SK-N-MC (cell line): ENCODE results near the gene SDCBP2.

Experiments used
- DNase-seq: peaks from one replicate; pipeline ENCODE4 v3.0.0-alpha.2; 2011; ENCODE audit warnings: low read depth, low spot score
- H3K27ac ChIP-seq: fragments of 200-600 bp; sonication (generic); 2 replicates; pipeline ENCODE4 v1.5.1; 2016; ENCODE audit warnings: mixed run types
- H3K36me3 ChIP-seq: fragments of 200-600 bp; sonication (generic); 2 replicates; pipeline ENCODE4 v1.6.1; 2017; ENCODE audit warnings: antibody characterized with exemption, low read length, mixed read lengths; ENCODE audit not compliant: insufficient read depth
- H3K4me3 ChIP-seq: fragments of 200-600 bp; sonication (generic); 2 replicates; pipeline ENCODE4 v1.5.1; 2016
- H3K9ac ChIP-seq: fragments of 200-600 bp; sonication (generic); 2 replicates; pipeline ENCODE4 v1.8.0; 2017; ENCODE audit warnings: mixed run types, mixed read lengths; ENCODE audit not compliant: insufficient read length
- H3K9me3 ChIP-seq: fragments of 200-600 bp; sonication (generic); 2 replicates; pipeline ENCODE4 v1.6.1; 2017; ENCODE audit warnings: low read depth, mild to moderate bottlenecking, antibody characterized with exemption, low read length, moderate library complexity, mixed read lengths
- EZH2 ChIP-seq: fragments of 200-600 bp; sonication (generic); IDR thresholded peaks from one replicate; pipeline ENCODE4 v1.6.1; 2017; ENCODE audit warnings: antibody characterized with exemption
- FOXP2 ChIP-seq: optimal IDR thresholded peaks from 2 replicates; pipeline ENCODE3; 2011; ENCODE audit warnings: mild to moderate bottlenecking, moderate library complexity; ENCODE audit not compliant: insufficient read depth; ENCODE audit errors: extremely low read length, control extremely low read depth
- POLR2AphosphoS5 ChIP-seq: IDR thresholded peaks from 2 replicates; pipeline ENCODE4 v1.6.1; 2012; ENCODE audit warnings: mild to moderate bottlenecking, low read depth, low read length, borderline replicate concordance

Gene SDCBP2

DNA sequence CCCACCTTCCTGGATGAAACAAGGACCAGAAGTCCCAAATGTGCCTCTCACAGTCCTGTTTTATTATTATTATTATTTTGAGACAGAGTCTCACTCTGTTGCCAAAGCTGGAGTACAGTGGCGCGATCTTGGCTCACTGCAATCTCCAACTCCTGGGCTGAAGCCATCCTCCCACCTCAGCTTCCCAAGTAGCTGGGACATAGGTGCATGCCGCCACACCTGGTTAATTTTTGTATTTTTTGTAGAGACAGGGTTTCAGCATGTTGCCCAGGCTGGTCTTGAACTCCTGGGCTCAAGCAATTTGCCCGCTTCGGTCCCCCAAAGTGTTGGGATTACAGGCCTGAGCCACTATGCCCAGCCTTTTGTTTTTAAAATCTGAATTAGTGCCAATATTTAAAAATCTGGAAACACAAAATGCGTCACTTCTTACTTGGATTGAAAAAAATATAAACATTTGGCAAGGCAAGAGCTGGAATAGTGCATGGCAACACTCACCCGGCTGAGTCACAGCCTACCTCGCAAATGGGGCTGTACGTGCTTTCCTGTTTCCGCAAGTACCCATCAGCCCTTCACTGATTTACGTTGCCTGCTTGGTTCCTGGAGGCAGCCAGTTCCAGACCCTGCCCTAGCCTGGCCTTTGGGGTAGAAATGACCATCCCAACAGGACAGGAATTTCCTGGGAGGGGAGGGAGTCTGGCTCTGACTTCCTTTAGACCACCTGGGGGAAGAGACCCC lies 6.3 kb downstream of the SDCBP2 start:
- TF ChIP-seq EZH2 (no peak), POLR2AphosphoS5 (no peak), FOXP2 (no peak)
- no peak overlapping the region for H3K9ac ChIP-seq
- H3K36me3 ChIP-seq: no peaks in the 10 kb centered on the region
- no peaks in the 10 kb centered on the region for H3K9me3 ChIP-seq
- no peak for DNase-seq
- no peak overlapping the region for H3K4me3 ChIP-seq
- H3K27ac ChIP-seq: no peak overlapping the region

DNA sequence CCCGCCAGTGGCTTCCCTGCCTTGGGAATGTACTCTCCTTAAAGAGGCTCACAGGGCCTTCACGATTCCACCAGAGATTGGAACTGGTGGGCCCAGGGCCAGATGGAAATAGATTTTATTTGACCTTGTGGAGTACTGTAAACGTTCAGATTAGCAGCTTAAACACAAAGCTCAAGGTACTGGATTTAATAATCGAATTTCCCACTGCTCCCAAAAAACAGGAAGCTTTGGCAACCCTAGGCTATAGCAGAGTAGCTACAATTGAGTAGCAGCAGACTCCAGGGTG lies 7.3 kb downstream of the SDCBP2 start:
- Histone ChIP-seq H3K9me3 (no peaks in the 10 kb centered on the region), H3K4me3 (no peak overlapping the region), H3K9ac (no peak overlapping the region), H3K36me3 (no peaks in the 10 kb centered on the region), H3K27ac (no peak overlapping the region)
- no peak for DNase-seq
- no peak for TF ChIP-seq FOXP2
- no peak for TF ChIP-seq POLR2AphosphoS5
- TF ChIP-seq EZH2: no peak

DNA sequence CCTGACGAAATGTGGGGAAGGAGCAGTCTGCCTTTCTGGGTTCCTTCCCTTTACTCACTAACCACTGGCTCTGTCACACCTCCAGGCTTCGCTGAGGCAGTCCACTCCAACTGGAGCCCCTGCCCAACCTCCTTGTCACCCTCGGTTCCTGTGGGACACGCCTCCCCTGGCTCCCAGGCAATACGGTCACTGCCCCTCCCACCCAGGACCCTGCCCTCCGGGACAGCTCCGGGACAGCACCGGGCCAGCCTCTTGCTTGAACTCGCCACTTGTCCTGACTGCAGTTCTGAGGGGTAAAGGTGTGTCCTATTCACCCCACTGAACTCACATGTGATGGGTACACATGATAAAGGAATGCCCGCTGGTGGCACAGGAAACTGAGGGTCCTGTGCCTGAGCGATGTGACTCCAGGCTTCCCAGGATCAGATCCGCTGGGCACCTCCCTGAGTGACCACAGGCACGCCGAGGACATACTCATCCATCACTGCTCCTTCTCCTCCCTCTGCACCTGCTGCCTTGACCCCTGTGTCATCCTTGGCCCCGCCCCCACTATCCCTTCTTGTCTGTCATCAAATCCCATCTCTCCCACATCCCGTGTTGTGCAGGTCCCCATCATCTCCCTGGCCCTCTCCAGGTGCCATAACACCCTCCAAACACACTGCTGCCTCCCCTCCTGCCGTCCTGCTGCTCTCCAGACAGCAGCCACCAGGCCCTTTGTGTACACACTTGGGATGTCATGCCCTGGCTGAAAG lies 7.9 kb downstream of the SDCBP2 start:
- Histone ChIP-seq H3K36me3 (no peaks in the 10 kb centered on the region), H3K9me3 (no peaks in the 10 kb centered on the region), H3K9ac (no peak overlapping the region), H3K27ac (no peak overlapping the region), H3K4me3 (no peak overlapping the region)
- TF ChIP-seq FOXP2 (no peak), POLR2AphosphoS5 (no peak), EZH2 (no peak)
- no peak for DNase-seq

DNA sequence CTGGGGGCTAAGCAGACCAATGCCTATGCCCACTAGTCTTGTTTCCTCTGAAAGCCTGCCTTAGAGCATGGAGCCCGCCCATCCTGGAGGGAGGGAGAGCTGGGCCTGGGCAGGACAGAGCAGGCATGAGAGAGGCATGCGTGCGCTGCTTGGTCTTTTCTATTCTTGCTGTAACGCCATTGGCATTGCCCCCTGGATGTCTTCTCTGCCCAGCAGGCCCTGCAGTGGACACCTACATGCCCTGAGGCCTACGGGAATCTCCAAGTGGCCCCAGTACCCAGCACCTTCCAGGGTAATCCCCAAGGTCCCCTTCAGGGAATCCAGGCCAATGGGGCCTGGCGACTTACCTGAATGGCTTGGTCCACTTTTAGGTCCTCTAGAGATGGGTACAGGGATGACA lies 8.9 kb downstream of the SDCBP2 start:
- H3K4me3 ChIP-seq: no peak overlapping the region
- H3K36me3 ChIP-seq: no peaks in the 10 kb centered on the region
- TF ChIP-seq EZH2 (no peak), FOXP2 (no peak), POLR2AphosphoS5 (no peak)
- no peak overlapping the region for H3K27ac ChIP-seq
- DNase-seq: no peak
- no peaks in the 10 kb centered on the region for H3K9me3 ChIP-seq
- no peak overlapping the region for H3K9ac ChIP-seq

DNA sequence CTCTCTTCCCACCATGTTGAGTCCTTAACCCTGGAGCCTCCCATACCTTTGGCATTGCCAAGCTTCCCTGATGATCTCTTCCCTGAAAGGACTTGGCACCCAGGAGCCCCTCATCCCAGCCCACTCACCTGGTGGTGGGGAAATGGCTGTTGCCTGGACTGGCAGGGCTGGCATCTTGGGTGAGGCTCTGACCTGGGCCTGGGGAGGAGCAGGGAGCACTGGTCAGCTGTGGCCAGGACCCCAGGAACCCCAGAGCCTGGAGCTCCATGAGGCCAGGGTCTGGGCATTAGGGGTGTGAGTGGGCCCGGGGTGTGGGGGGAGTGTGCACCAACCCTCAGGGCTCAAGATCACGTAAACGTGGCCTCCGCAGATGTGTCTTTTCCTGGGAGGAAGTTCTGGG lies 9.5 kb downstream of the SDCBP2 start:
- no peak for DNase-seq
- TF ChIP-seq FOXP2 (no peak), EZH2 (no peak), POLR2AphosphoS5 (no peak)
- H3K9me3 ChIP-seq: no peaks in the 10 kb centered on the region

DNA sequence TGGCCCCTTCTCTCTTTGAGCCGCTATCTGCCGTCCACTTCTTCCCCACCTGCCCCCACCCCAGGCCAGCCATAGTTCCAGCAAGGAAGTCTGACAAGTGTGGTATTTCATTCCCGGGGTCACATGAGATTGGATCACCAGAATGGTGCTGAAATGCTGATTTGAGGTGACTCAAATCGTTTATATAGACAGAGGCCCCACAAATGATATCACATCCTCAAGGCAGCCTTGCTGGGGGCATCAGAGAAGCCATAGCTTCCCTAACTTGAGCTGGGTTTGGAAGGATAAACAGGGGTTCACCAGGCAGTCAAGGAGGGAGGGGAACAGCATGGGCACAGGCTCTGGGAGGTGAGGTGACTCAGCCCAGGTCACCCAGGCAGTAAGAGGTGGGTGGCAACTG lies 9.9 kb downstream of the SDCBP2 start:
- H3K4me3 ChIP-seq: no peak overlapping the region
- no peak for DNase-seq
- TF ChIP-seq EZH2 (no peak), POLR2AphosphoS5 (no peak)
- H3K9me3 ChIP-seq: no peaks in the 10 kb centered on the region
- no peak overlapping the region for H3K9ac ChIP-seq
- no peak overlapping the region for H3K27ac ChIP-seq
- H3K36me3 ChIP-seq: no peaks in the 10 kb centered on the region

More for the DNA sequence above, 9.5 kb downstream of the SDCBP2 start:
- no peak overlapping the region for H3K27ac ChIP-seq
- H3K9ac ChIP-seq: no peak overlapping the region
- no peak overlapping the region for H3K4me3 ChIP-seq
- H3K36me3 ChIP-seq: no peaks in the 10 kb centered on the region

DNA sequence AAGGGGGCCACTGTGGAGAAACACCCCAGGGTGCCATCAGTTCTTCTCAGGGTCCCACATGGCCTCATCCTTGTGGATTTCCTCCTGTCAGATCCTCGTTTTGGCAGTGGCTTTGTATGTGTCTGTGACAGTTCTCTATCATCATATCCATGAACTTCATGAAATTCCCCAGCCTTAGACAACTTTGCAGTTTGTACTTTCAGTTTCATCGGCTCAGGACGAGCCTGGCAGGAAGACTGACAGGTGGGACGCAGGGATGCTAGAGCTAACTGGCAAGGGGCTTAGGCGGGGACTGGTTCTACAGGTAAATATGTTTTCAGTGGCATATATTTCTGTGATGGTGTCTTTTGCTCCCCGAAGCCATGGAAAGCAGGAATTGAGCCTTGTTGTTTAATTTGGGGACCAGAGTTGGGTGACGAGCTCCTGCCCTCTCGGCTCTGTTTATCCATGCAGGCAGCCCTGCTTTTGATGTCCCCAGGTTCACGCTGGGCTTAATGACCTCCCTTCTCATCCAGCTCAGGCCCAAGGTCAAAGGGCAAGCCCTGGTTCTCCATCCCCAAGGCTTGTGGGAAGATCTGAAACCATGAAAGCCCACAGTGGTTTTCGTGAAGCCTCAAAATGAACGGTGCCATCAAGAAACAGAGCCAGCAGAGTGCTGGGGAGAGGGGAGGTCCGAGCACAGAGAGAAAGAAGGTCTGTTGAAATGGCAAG lies 11.2 kb downstream of the SDCBP2 start:
- H3K4me3 ChIP-seq: no peak overlapping the region
- no peak for DNase-seq
- no peak overlapping the region for H3K27ac ChIP-seq
- TF ChIP-seq FOXP2 (no peak), POLR2AphosphoS5 (no peak), EZH2 (no peak)
- no peaks in the 10 kb centered on the region for H3K36me3 ChIP-seq
- no peak overlapping the region for H3K9ac ChIP-seq
- H3K9me3 ChIP-seq: no peaks in the 10 kb centered on the region

DNA sequence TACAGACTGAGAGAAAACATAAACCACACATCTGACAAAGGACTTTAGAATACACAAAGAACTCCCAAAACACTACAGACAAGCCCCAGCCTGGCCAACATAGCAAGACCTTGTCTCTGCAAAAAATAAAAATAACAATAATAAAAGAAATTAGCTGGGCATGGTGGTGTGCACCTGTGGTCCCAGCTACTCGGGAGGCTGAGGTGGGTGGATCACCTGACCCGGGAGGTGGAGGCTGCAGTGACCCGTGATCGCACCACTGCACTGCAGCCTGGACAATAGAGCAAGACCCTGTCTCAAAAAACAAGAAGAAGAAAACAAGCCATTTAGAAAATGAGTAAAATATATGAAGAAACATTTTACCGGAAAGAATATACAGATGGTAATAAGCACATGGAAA lies 13.1 kb downstream of the SDCBP2 start:
- no peak for DNase-seq
- Histone ChIP-seq H3K9ac (no peak overlapping the region), H3K9me3 (no peaks in the 10 kb centered on the region), H3K27ac (no peak overlapping the region), H3K4me3 (no peak overlapping the region), H3K36me3 (no peaks in the 10 kb centered on the region)
- TF ChIP-seq EZH2: no peak
- no peak for TF ChIP-seq POLR2AphosphoS5
- no peak for TF ChIP-seq FOXP2
